CD14-positive monocyte (primary cell): Measurements from ENCODE around the gene TEX29. TPM values are rescaled to one million over a fixed set of nuclear protein-coding genes. Genes with fewer than 3 reads are reported as not detected.

Source experiments
- DNase-seq, 3 donors: peaks; one replicate each; pipeline ENCODE4 v3.0.0-alpha.2; 2011 to 2022
- H2AFZ ChIP-seq: 2 replicates; pipeline ENCODE4 v1.6.0; 2012; ENCODE audit warnings: mild to moderate bottlenecking, low read depth, low read length, inconsistent platforms; ENCODE audit not compliant: insufficient read depth, poor library complexity, severe bottlenecking
- H3K27ac ChIP-seq, 2 donors: 1 replicate in 1 of 2; 2 replicates in 1 of 2; pipeline ENCODE4 v1.5.1; 2012 to 2013; ENCODE audit warnings: low read length in 2 of 2, control low read depth in 1 of 2, inconsistent platforms in 1 of 2, low read depth in 1 of 2, mild to moderate bottlenecking in 1 of 2
- H3K27me3 ChIP-seq, 2 donors: one replicate each; pipeline versions ENCODE4 v1.6.0 to v1.6.1; 2011 to 2013; ENCODE audit warnings: low read length in 2 of 2; ENCODE audit not compliant: control insufficient read depth in 2 of 2, insufficient read depth in 2 of 2
- H3K36me3 ChIP-seq, 2 donors: replicated peaks in 1 of 2; 1 replicate in 1 of 2; 2 replicates in 1 of 2; pipeline versions ENCODE4 v1.5.1 to v1.6.1; 2012 to 2013; ENCODE audit warnings: low read length in 2 of 2, control low read depth in 1 of 2, inconsistent platforms in 1 of 2, mild to moderate bottlenecking in 1 of 2; ENCODE audit not compliant: insufficient read depth in 2 of 2, control insufficient read depth in 1 of 2
- H3K4me1 ChIP-seq, 2 donors: 1 replicate in 1 of 2; 2 replicates in 1 of 2; pipeline versions ENCODE4 v1.5.1 to v1.6.1; 2012 to 2013; ENCODE audit warnings: low read length in 2 of 2, control low read depth in 1 of 2, inconsistent platforms in 1 of 2, mild to moderate bottlenecking in 1 of 2, moderate library complexity in 1 of 2; ENCODE audit not compliant: insufficient read depth in 2 of 2, control insufficient read depth in 1 of 2
- H3K4me2 ChIP-seq: replicated peaks from 2 replicates; pipeline ENCODE3; 2012; ENCODE audit warnings: low read length, moderate library complexity, mild to moderate bottlenecking; ENCODE audit not compliant: poor library complexity, severe bottlenecking; ENCODE audit errors: extremely low read depth
- H3K4me3 ChIP-seq, 3 experiments: fragments of 200-600 bp in 1 of 3; sonication (generic) in 1 of 3; replicated peaks in 1 of 3; 1 replicate in 2 of 3; 2 replicates in 1 of 3; pipeline ENCODE4 v1.5.1; 2011 to 2013; ENCODE audit warnings: low read length in 3 of 3, mild to moderate bottlenecking in 3 of 3, control low read depth in 2 of 3, low read depth in 2 of 3, inconsistent platforms in 1 of 3, moderate library complexity in 1 of 3
- H3K79me2 ChIP-seq: 2 replicates; pipeline ENCODE4 v1.6.0; 2012; ENCODE audit warnings: mild to moderate bottlenecking, control low read depth, inconsistent platforms, low read length, moderate library complexity; ENCODE audit not compliant: insufficient read depth
- H3K9ac ChIP-seq: 2 replicates; pipeline ENCODE4 v1.6.0; 2017; ENCODE audit warnings: low read length, mild to moderate bottlenecking; ENCODE audit not compliant: insufficient read depth, poor library complexity, severe bottlenecking
- H3K9me3 ChIP-seq, 2 donors: replicated peaks in 1 of 2; 1 replicate in 1 of 2; 2 replicates in 1 of 2; pipeline versions ENCODE4 v1.5.1 to v1.6.1; 2012 to 2013; ENCODE audit warnings: low read length in 2 of 2, control low read depth in 1 of 2; ENCODE audit not compliant: control insufficient read depth in 1 of 2, insufficient read depth in 1 of 2
- H4K20me1 ChIP-seq: 2 replicates; pipeline ENCODE4 v1.6.0; 2012; ENCODE audit warnings: mild to moderate bottlenecking, low read length, control low read depth, moderate library complexity; ENCODE audit not compliant: insufficient read depth
- H3K27ac Mint-ChIP-seq, 7 donors: one replicate each; pipeline ENCODE4 v1.8.0; 2020; ENCODE audit warnings: mild to moderate bottlenecking in 7 of 7, mixed read lengths in 7 of 7, moderate library complexity in 6 of 7, inconsistent platforms in 2 of 7
- H3K27me3 Mint-ChIP-seq, 3 donors: one replicate each; pipeline ENCODE4 v1.8.0; 2021 to 2022; ENCODE audit warnings: low read depth in 3 of 3, mild to moderate bottlenecking in 3 of 3, mixed read lengths in 3 of 3, moderate library complexity in 3 of 3, inconsistent platforms in 1 of 3
- H3K36me3 Mint-ChIP-seq, 2 donors: one replicate each; pipeline ENCODE4 v1.8.0; 2020; ENCODE audit warnings: mixed read lengths in 2 of 2, inconsistent platforms in 1 of 2, mild to moderate bottlenecking in 1 of 2
- H3K4me1 Mint-ChIP-seq: one replicate; pipeline ENCODE4 v1.8.0; 2020; ENCODE audit warnings: mild to moderate bottlenecking, mixed read lengths
- H3K4me3 Mint-ChIP-seq, 2 donors: one replicate each; pipeline ENCODE4 v1.8.0; 2020; ENCODE audit warnings: mild to moderate bottlenecking in 2 of 2, mixed read lengths in 2 of 2, moderate library complexity in 1 of 2
- H3K9me3 Mint-ChIP-seq, 7 donors: one replicate each; pipeline ENCODE4 v1.8.0; 2020 to 2022; ENCODE audit warnings: mixed read lengths in 7 of 7, mild to moderate bottlenecking in 6 of 7, moderate library complexity in 6 of 7, inconsistent platforms in 2 of 7
- CTCF ChIP-seq: fragments of 200-600 bp; IDR thresholded peaks from one replicate; pipeline ENCODE4 v1.8.0; 2022; ENCODE audit warnings: antibody characterized with exemption, mild to moderate bottlenecking
- WGBS: methylation state at CpG from one replicate; pipeline ENCODE4 v1.1.5; 2013; ENCODE audit warnings: missing lambda C conversion rate; ENCODE audit not compliant: insufficient coverage; 5-methylcytosine and 5-hydroxymethylcytosine counted together
- intact Hi-C, 2 donors: fragments of 100-400 bp; cut with micrococcal nuclease; formaldehyde crosslinking; loops; one replicate each; pipeline versions ENCODE4 v1.15.0 to v1.15.1; 2023
- polyA plus RNA-seq, 3 donors: library from polyadenylated mRNA; depleted of rRNA in 1 of 3; unstranded in 2 of 3; stranded (reverse) in 1 of 3; fragments of 300-500 nt in 2 of 3; fragments of >200 nt in 1 of 3; fragmentation: Illumina TruSeq in 2 of 3; gene quantifications; 1 replicate in 2 of 3; 2 replicates in 1 of 3; pipeline ENCODE4 v1.2.3, GENCODE V29; 2012 to 2021

The TEX29 gene
- polyA plus RNA-seq, 3 donors, result 0.27 to 0.29 TPM; not detected in 1

GRCh38 chr13:111286749-111287148 is 33.7 kb upstream of the TEX29 start:
- Histone ChIP-seq H2AFZ (no peak overlapping the region), H3K4me1 (peaks cover 0 to 2% of the 10 kb centered on the region in 2 donors), H3K27me3 (no peaks in the 10 kb centered on the region), H4K20me1 (no peaks in the 10 kb centered on the region), H3K36me3 (peaks cover 82 to 99% of the 10 kb centered on the region in 2 donors), H3K4me3 (no peak overlapping the region), H3K9ac (no peak overlapping the region), H3K27ac (no peak overlapping the region), H3K9me3 (no peaks in the 10 kb centered on the region), H3K79me2 (no peaks in the 10 kb centered on the region), H3K4me2 (no peak overlapping the region)
- intact Hi-C loops, result no loop called here
- TF ChIP-seq CTCF, result no peak
- peaks cover 77 to 91% of the 10 kb centered on the region in 2 donors for H3K36me3 Mint-ChIP-seq
- DNase-seq, result no peak
- peak overlapping the region in 1 of 7 donors; percentile 83 for H3K27ac Mint-ChIP-seq
- peaks cover 4% of the 10 kb centered on the region for H3K4me1 Mint-ChIP-seq
- H3K27me3 Mint-ChIP-seq, result no peaks in the 10 kb centered on the region
- 94% methylated on average over 7 of the region's 7 CpGs for WGBS
- H3K9me3 Mint-ChIP-seq, result peaks cover 0 to 3% (median 0%) of the 10 kb centered on the region in 7 donors
- no peak overlapping the region for H3K4me3 Mint-ChIP-seq

- intact Hi-C loops, result no loop called here
- Histone ChIP-seq H3K79me2 (no peaks in the 10 kb centered on the region), H4K20me1 (no peaks in the 10 kb centered on the region), H3K36me3 (peaks cover 86 to 99% of the 10 kb centered on the region in 2 donors), H2AFZ (no peak overlapping the region), H3K27ac (no peak overlapping the region), H3K27me3 (no peaks in the 10 kb centered on the region), H3K4me1 (no peaks in the 10 kb centered on the region), H3K4me2 (no peak overlapping the region), H3K9ac (no peak overlapping the region), H3K9me3 (no peaks in the 10 kb centered on the region), H3K4me3 (no peak overlapping the region)
- peak overlapping the region in 2 of 7 donors; percentile 53 to 62 for H3K27ac Mint-ChIP-seq
- DNase-seq, result no peak
- TF ChIP-seq CTCF, result no peak
- peaks cover 79 to 93% of the 10 kb centered on the region in 2 donors for H3K36me3 Mint-ChIP-seq
- no peaks in the 10 kb centered on the region for H3K27me3 Mint-ChIP-seq
- H3K9me3 Mint-ChIP-seq, result peaks cover 0 to 3% (median 0%) of the 10 kb centered on the region in 7 donors
- no peaks in the 10 kb centered on the region for H3K4me1 Mint-ChIP-seq
- no peak overlapping the region for H3K4me3 Mint-ChIP-seq
- 100% methylated on average over 8 of the region's 8 CpGs for WGBS
Observed at GRCh38 chr13:111287201-111287600, 33.2 kb upstream of the TEX29 start.
